HCT116 (cell line): ENCODE data around the gene ZFYVE27. TPM values are rescaled to one million over a fixed set of nuclear protein-coding genes. Genes with fewer than 3 reads are reported as not detected.
A peak's percentile ranks its signal among the peaks of the same experiment; 100 is the strongest.

ENCODE experiments used
- ATAC-seq: fragments of 200-7000 bp; cut with Tn5 transposase; 2 replicates; pipeline ENCODE4 v1.9.1; 2020; ENCODE audit warnings: mild to moderate bottlenecking, moderate library complexity
- BruUV-seq: library from RNA; stranded (reverse); fragments of 400-500 nt; replicated peaks from 2 replicates; lab custom pipeline; 2021; lab: Mats Ljungman, UMichigan
- CTCF ChIA-PET: fragments of 300-600 bp; sonication (Branson Sonifier 250); formaldehyde crosslinking; loops from one replicate; lab custom pipeline; 2021; ENCODE audit warnings: antibody characterized with exemption; lab: Charles Lee
- POLR2A ChIA-PET: fragments of 300-600, 350-600 bp; sonication (Branson Sonifier 250); formaldehyde crosslinking; loops from one replicate; lab custom pipeline; 2021; ENCODE audit warnings: antibody characterized with exemption; lab: Charles Lee
- RAD21 ChIA-PET, 2 experiments: fragments of 300-600 bp; sonication (Branson Sonifier 250); formaldehyde crosslinking; loops; one replicate each; lab custom pipeline; 2023; ENCODE audit warnings: low total read pairs in 2 of 2; ENCODE audit not compliant: uncharacterized antibody in 2 of 2, unreplicated experiment in 2 of 2, low non-redundant PET in 1 of 2; lab: Charles Lee
- DNase-seq: peaks from one replicate; pipeline ENCODE4 v3.0.0-alpha.2; 2010; ENCODE audit warnings: low read depth, low spot score
- H2AFZ ChIP-seq: fragments of 200-600 bp; shearing (Covaris generic), sonication (generic); 2 replicates; pipeline ENCODE4 v1.6.1; 2017; ENCODE audit warnings: low read depth, mixed run types, mixed read lengths, antibody characterized with exemption, low read length; ENCODE audit not compliant: poor library complexity, severe bottlenecking
- H3K27ac ChIP-seq: 2 replicates; pipeline ENCODE4 v1.5.1; 2012; ENCODE audit warnings: low read depth, low read length
- H3K27me3 ChIP-seq: fragments of 200-600 bp; sonication (generic); 2 replicates; pipeline ENCODE4 v1.6.1; 2016; ENCODE audit warnings: mixed run types, low read length, mixed read lengths; ENCODE audit not compliant: insufficient read depth
- H3K36me3 ChIP-seq, 2 experiments: fragments of 200-500 bp in 1 of 2; fragments of 200-600 bp in 1 of 2; sonication (Bioruptor generic) in 1 of 2; sonication (generic) in 1 of 2; 2 replicates each; pipeline versions ENCODE4 v1.5.1 to v1.6.1; 2014 to 2016; ENCODE audit warnings: low read length in 2 of 2, inconsistent platforms in 1 of 2, mixed read lengths in 1 of 2, mixed run types in 1 of 2; ENCODE audit not compliant: insufficient read depth in 2 of 2, control insufficient read depth in 1 of 2
- H3K4me1 ChIP-seq, 2 experiments: fragments of 200-600 bp in 1 of 2; sonication (generic) in 1 of 2; 2 replicates each; pipeline versions ENCODE4 v1.5.1 to v1.6.1; 2012 to 2017; ENCODE audit warnings: low read length in 2 of 2, inconsistent platforms in 1 of 2, mild to moderate bottlenecking in 1 of 2, mixed read lengths in 1 of 2, mixed run types in 1 of 2, moderate library complexity in 1 of 2; ENCODE audit not compliant: insufficient read depth in 2 of 2, control insufficient read depth in 1 of 2
- H3K4me2 ChIP-seq: fragments of 200-600 bp; sonication (generic); 2 replicates; pipeline ENCODE4 v1.6.1; 2017; ENCODE audit warnings: mixed run types, low read length, mixed read lengths
- H3K4me3 ChIP-seq, 2 experiments: fragments of 200-600 bp in 1 of 2; sonication (generic) in 1 of 2; replicated peaks in 1 of 2; 2 replicates each; pipeline ENCODE4 v1.5.1; 2011 to 2016; ENCODE audit warnings: low read length in 2 of 2, control low read depth in 1 of 2, low read depth in 1 of 2, mild to moderate bottlenecking in 1 of 2, mixed read lengths in 1 of 2, mixed run types in 1 of 2
- H3K79me2 ChIP-seq: fragments of 200-600 bp; sonication (generic); 2 replicates; pipeline ENCODE4 v1.6.1; 2017; ENCODE audit warnings: mild to moderate bottlenecking, mixed run types, low read length, moderate library complexity, mixed read lengths; ENCODE audit not compliant: insufficient read depth
- H3K9ac ChIP-seq: fragments of 200-600 bp; sonication (generic); 2 replicates; pipeline ENCODE4 v1.6.1; 2016; ENCODE audit warnings: low read length, mixed read lengths
- H3K9me2 ChIP-seq: fragments of 200-600 bp; sonication (generic), shearing (Covaris generic); 2 replicates; pipeline ENCODE4 v1.6.1; 2017; ENCODE audit warnings: mixed run types, mild to moderate bottlenecking, moderate library complexity; ENCODE audit not compliant: insufficient read depth
- H3K9me3 ChIP-seq, 2 experiments: fragments of 200-500 bp in 1 of 2; fragments of 200-600 bp in 1 of 2; sonication (Bioruptor generic) in 1 of 2; sonication (generic) in 1 of 2; 2 replicates each; pipeline ENCODE4 v1.6.1; 2014 to 2017; ENCODE audit warnings: low read length in 2 of 2, mixed read lengths in 2 of 2, inconsistent platforms in 1 of 2, low read depth in 1 of 2, mild to moderate bottlenecking in 1 of 2, mixed run types in 1 of 2, moderate library complexity in 1 of 2; ENCODE audit not compliant: control insufficient read depth in 1 of 2, insufficient read depth in 1 of 2
- H4K20me1 ChIP-seq: fragments of 200-600 bp; sonication (generic), shearing (Covaris generic); 2 replicates; pipeline ENCODE4 v1.6.1; 2017; ENCODE audit warnings: mixed run types, mild to moderate bottlenecking, moderate library complexity; ENCODE audit not compliant: insufficient read depth
- CEBPB ChIP-seq: IDR thresholded peaks from 2 replicates; pipeline ENCODE4 v1.6.1; 2012; ENCODE audit warnings: low read depth
- EGR1 ChIP-seq: IDR thresholded peaks from 2 replicates; pipeline ENCODE4 v1.6.1; 2012; ENCODE audit warnings: low read depth
- ELF1 ChIP-seq: IDR thresholded peaks from 2 replicates; pipeline ENCODE4 v1.6.1; 2012; ENCODE audit warnings: low read depth, borderline replicate concordance
- EZH2phosphoT487 ChIP-seq: fragments of 200-600 bp; IDR thresholded peaks from 2 replicates; pipeline ENCODE4 v1.6.1; 2018; ENCODE audit warnings: antibody characterized with exemption, borderline replicate concordance
- FOSL1 ChIP-seq: IDR thresholded peaks from 2 replicates; pipeline ENCODE4 v1.6.1; 2012; ENCODE audit warnings: low read depth
- JUND ChIP-seq: IDR thresholded peaks from 2 replicates; pipeline ENCODE4 v1.6.1; 2012
- POLR2AphosphoS5 ChIP-seq: IDR thresholded peaks from 2 replicates; pipeline ENCODE4 v1.6.1; 2011; ENCODE audit warnings: mild to moderate bottlenecking, low read depth, low read length, moderate library complexity
- REST ChIP-seq: IDR thresholded peaks from 2 replicates; pipeline ENCODE4 v1.6.1; 2012; ENCODE audit warnings: low read depth
- SRF ChIP-seq: IDR thresholded peaks from 2 replicates; pipeline ENCODE4 v1.6.1; 2012; ENCODE audit warnings: low read depth
- TCF7L2 ChIP-seq: IDR thresholded peaks from 2 replicates; pipeline ENCODE4 v1.7.0; 2011; ENCODE audit warnings: borderline replicate concordance, inconsistent platforms; ENCODE audit not compliant: insufficient read depth, insufficient read length; ENCODE audit errors: extremely low read depth
- intact Hi-C: fragments of 100-400 bp; cut with micrococcal nuclease; formaldehyde crosslinking; loops from 2 replicates; pipeline ENCODE4 v1.10.0; 2022
- total RNA-seq: library from RNA; stranded (reverse); gene quantifications from one replicate; pipeline ENCODE4 v1.2.1, GENCODE V29; 2021; ENCODE audit not compliant: unreplicated experiment
- TF ChIP-seq, protein P1 (sequence below): IDR thresholded peaks from 2 replicates; pipeline ENCODE4 v1.6.1; 2011; ENCODE audit warnings: mild to moderate bottlenecking, low read length, moderate library complexity; ENCODE audit not compliant: insufficient replicate concordance; ENCODE audit errors: extremely low read depth

ZFYVE27 gene
- total RNA-seq, 1 experiment from 2014 or later: 28.4 TPM

GRCh38 chr10:97714401-97715258, 22.3 kb upstream of the ZFYVE27 start:
- intact Hi-C loops: no loop called here
- Histone ChIP-seq H3K27me3 (no peaks in the 10 kb centered on the region), H3K4me1 (peaks cover 34 to 52% of the 10 kb centered on the region in 2 experiments), H3K4me2 (peak overlapping the region; percentile 76), H4K20me1 (no peaks in the 10 kb centered on the region), H3K9me2 (no peaks in the 10 kb centered on the region), H3K9me3 (no peaks in the 10 kb centered on the region), H3K36me3 (peaks cover 0 to 12% of the 10 kb centered on the region in 2 experiments; a peak in 2 of 4 replicates), H3K4me3 (peak overlapping the region; percentile 72 to 81), H3K27ac (peak overlapping the region; percentile 99), H3K9ac (peak overlapping the region; percentile 94), H3K79me2 (peaks cover 26% of the 10 kb centered on the region; the same call in 1 of the 2 replicates), H2AFZ (no peak overlapping the region)
- DNase-seq (no peak), ATAC-seq (peak; percentile 54)
- ChIA-PET RAD21 (no interaction called here), POLR2A (interaction anchor here (1.0 to 2.3 kb wide), 3 partner anchors 9 to 27 kb away, joined by 3 to 12 read pairs (median 4); partner anchors contain the start of gene AVPI1), CTCF (interaction anchor here (0.6 to 2.6 kb wide), 4 partner anchors 13 to 174 kb away, joined by 3 to 16 read pairs (median 4); partner anchors contain the start of gene AVPI1)
- BruUV-seq: no TSS peak
- TF ChIP-seq POLR2AphosphoS5: peak; percentile 67
- TF ChIP-seq JUND: no peak

DNA sequence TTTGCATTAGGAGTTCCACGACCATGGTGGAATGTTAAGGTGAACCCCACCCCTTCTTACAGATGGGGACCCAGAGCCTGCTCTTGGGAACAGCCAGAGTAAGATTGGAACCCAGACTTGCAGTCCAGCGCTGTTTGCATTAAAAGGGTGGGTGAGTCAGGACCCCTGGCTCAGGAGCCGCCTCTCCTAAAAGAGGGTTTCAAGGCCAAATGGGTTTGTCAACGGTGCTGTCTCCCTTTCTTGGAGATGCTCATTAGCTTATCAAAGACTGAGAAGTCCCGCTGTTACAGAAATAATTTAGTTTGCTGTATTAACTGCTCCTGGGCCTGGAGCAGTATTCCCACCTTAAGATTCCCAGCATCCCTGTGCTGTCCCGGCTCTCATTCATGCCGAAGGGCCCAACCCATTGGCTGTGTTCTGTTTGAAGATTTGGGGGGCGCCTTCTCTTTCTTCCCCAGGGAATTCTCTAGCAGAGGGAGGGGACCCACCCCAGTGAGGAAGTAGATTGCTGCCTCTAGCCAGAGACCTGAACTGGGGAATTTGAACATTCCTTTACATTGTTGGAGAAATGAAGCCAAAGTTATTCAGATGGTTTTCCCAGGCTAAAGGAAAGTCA, 21.6 kb upstream of the ZFYVE27 start:
- Histone ChIP-seq H4K20me1 (no peaks in the 10 kb centered on the region), H2AFZ (no peak overlapping the region), H3K4me2 (peak overlapping the region; percentile 76), H3K27me3 (no peaks in the 10 kb centered on the region), H3K4me1 (peaks cover 37 to 51% of the 10 kb centered on the region in 2 experiments), H3K4me3 (peak overlapping the region; percentile 72 to 81), H3K9ac (peak overlapping the region; percentile 94), H3K9me2 (no peaks in the 10 kb centered on the region), H3K27ac (peak overlapping the region; percentile 99), H3K36me3 (peaks cover 0 to 12% of the 10 kb centered on the region in 2 experiments; a peak in 2 of 4 replicates), H3K79me2 (peaks cover 26% of the 10 kb centered on the region; the same call in 1 of the 2 replicates), H3K9me3 (no peaks in the 10 kb centered on the region)
- intact Hi-C loops: no loop called here
- BruUV-seq: TSS peak; percentile 43
- ATAC-seq (no peak), DNase-seq (no peak)
- ChIA-PET POLR2A (interaction anchor here (1.0 to 2.3 kb wide), 3 partner anchors 8 to 28 kb away, joined by 3 to 12 read pairs (median 4); partner anchors contain the start of gene AVPI1), CTCF (interaction anchor here (0.6 to 2.6 kb wide), 3 partner anchors 13 to 173 kb away, joined by 3 to 16 read pairs (median 6); partner anchors contain the start of gene AVPI1), RAD21 (no interaction called here)
- TF ChIP-seq FOSL1: no peak
- TF ChIP-seq POLR2AphosphoS5: no peak
- TF ChIP-seq TCF7L2: no peak
- no peak for TF ChIP-seq SRF
- TF ChIP-seq ELF1: no peak
- no peak for TF ChIP-seq CEBPB
- TF ChIP-seq EGR1: no peak
- TF ChIP-seq REST: no peak
- TF ChIP-seq, protein P1, sequence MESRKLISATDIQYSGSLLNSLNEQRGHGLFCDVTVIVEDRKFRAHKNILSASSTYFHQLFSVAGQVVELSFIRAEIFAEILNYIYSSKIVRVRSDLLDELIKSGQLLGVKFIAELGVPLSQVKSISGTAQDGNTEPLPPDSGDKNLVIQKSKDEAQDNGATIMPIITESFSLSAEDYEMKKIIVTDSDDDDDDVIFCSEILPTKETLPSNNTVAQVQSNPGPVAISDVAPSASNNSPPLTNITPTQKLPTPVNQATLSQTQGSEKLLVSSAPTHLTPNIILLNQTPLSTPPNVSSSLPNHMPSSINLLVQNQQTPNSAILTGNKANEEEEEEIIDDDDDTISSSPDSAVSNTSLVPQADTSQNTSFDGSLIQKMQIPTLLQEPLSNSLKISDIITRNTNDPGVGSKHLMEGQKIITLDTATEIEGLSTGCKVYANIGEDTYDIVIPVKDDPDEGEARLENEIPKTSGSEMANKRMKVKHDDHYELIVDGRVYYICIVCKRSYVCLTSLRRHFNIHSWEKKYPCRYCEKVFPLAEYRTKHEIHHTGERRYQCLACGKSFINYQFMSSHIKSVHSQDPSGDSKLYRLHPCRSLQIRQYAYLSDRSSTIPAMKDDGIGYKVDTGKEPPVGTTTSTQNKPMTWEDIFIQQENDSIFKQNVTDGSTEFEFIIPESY: no peak
- TF ChIP-seq EZH2phosphoT487: no peak
